WTC11 (cell line): Measurements from ENCODE around the gene AXIN2. TPM values are rescaled to one million over a fixed set of nuclear protein-coding genes. Genes with fewer than 3 reads are reported as not detected.
A peak's percentile ranks its signal among the peaks of the same experiment; 100 is the strongest.

ENCODE experiments used
- ATAC-seq: fragments of 200-7000 bp; cut with Tn5 transposase; 2 replicates; pipeline ENCODE4 v1.10.0; 2021; ENCODE audit warnings: mild to moderate bottlenecking, moderate library complexity
- CTCF ChIA-PET: fragments of 300-600 bp; sonication (Branson Sonifier 250); formaldehyde crosslinking; loops from one replicate; lab custom pipeline; 2021; ENCODE audit warnings: antibody characterized with exemption; lab: Charles Lee
- POLR2A ChIA-PET: fragments of 350-600 bp; sonication (Branson Sonifier 250); formaldehyde crosslinking; loops from one replicate; lab custom pipeline; 2021; ENCODE audit warnings: antibody characterized with exemption; lab: Charles Lee
- DNase-seq: peaks from one replicate; pipeline ENCODE4 v3.0.0; 2021; ENCODE audit warnings: low spot score
- H3K27ac Mint-ChIP-seq: 2 replicates; pipeline ENCODE4 v1.8.0; 2021; ENCODE audit warnings: mixed read lengths
- H3K27me3 Mint-ChIP-seq: 2 replicates; pipeline ENCODE4 v1.8.0; 2021; ENCODE audit warnings: low read depth, mild to moderate bottlenecking, moderate library complexity, mixed read lengths
- H3K36me3 Mint-ChIP-seq: 2 replicates; pipeline ENCODE4 v1.8.0; 2021; ENCODE audit warnings: mixed read lengths
- H3K4me1 Mint-ChIP-seq: 2 replicates; pipeline ENCODE4 v1.8.0; 2022; ENCODE audit warnings: mixed read lengths
- H3K4me3 Mint-ChIP-seq: 2 replicates; pipeline ENCODE4 v1.8.0; 2021; ENCODE audit warnings: mild to moderate bottlenecking, moderate library complexity, mixed read lengths
- H3K9me3 Mint-ChIP-seq: 2 replicates; pipeline ENCODE4 v1.8.0; 2021; ENCODE audit warnings: mixed read lengths
- ESRRA ChIP-seq: sonication (generic); formaldehyde crosslinking; IDR thresholded peaks from 2 replicates; pipeline ENCODE4 v1.8.1; 2022; ENCODE audit warnings: mild to moderate bottlenecking, missing genetic modification reagents, borderline replicate concordance
- GRHL2 ChIP-seq: fragments of 250-450 bp; sonication (Bioruptor Pico); IDR thresholded peaks from 2 replicates; pipeline ENCODE4 v1.8.0; 2022; ENCODE audit warnings: mild to moderate bottlenecking, moderate library complexity; ENCODE audit not compliant: insufficient replicate concordance, severe bottlenecking
- NFATC4 ChIP-seq: fragments of 250-450 bp; sonication (Bioruptor Pico); IDR thresholded peaks from 2 replicates; pipeline ENCODE4 v1.9.0; 2021; ENCODE audit warnings: mild to moderate bottlenecking
- NR1H2 ChIP-seq: sonication (generic); formaldehyde crosslinking; IDR thresholded peaks from 2 replicates; pipeline ENCODE4 v1.9.0; 2021; ENCODE audit warnings: mild to moderate bottlenecking, moderate library complexity, missing genetic modification reagents
- OVOL2 ChIP-seq: fragments of 250-450 bp; sonication (Bioruptor Pico); IDR thresholded peaks from 2 replicates; pipeline ENCODE4 v1.9.0; 2021; ENCODE audit warnings: mild to moderate bottlenecking, borderline replicate concordance
- SMAD4 ChIP-seq: sonication (generic); formaldehyde crosslinking; IDR thresholded peaks from 2 replicates; pipeline ENCODE4 v1.8.0; 2022; ENCODE audit warnings: mild to moderate bottlenecking, missing genetic modification reagents
- ZNF416 ChIP-seq: fragments of 250-450 bp; sonication (Bioruptor Pico); IDR thresholded peaks from 2 replicates; pipeline ENCODE4 v1.9.0; 2021; ENCODE audit warnings: mild to moderate bottlenecking, inconsistent platforms
- total RNA-seq: library from RNA; stranded (reverse); gene quantifications from 3 replicates; pipeline ENCODE4 v1.2.3, GENCODE V29; 2021
- TF ChIP-seq, protein P1 (sequence below): sonication (generic); formaldehyde crosslinking; IDR thresholded peaks from 2 replicates; pipeline ENCODE4 v1.8.1; 2023; ENCODE audit warnings: mild to moderate bottlenecking, missing genetic modification reagents
- TF ChIP-seq, protein P2 (sequence below): sonication (generic); formaldehyde crosslinking; IDR thresholded peaks from 2 replicates; pipeline ENCODE4 v1.8.0; 2022; ENCODE audit warnings: missing genetic modification reagents
- TF ChIP-seq, protein P3 (sequence below): sonication (generic); formaldehyde crosslinking; IDR thresholded peaks from 2 replicates; pipeline ENCODE4 v1.8.1; 2022; ENCODE audit warnings: missing genetic modification reagents, borderline replicate concordance
- TF ChIP-seq, protein P4 (sequence below): sonication (generic); formaldehyde crosslinking; IDR thresholded peaks from 2 replicates; pipeline ENCODE4 v1.8.1; 2023; ENCODE audit warnings: mild to moderate bottlenecking, missing genetic modification reagents, moderate library complexity
- TF ChIP-seq, protein P5 (sequence below): fragments of 250-450 bp; sonication (Bioruptor Pico); IDR thresholded peaks from 2 replicates; pipeline ENCODE4 v1.9.0; 2021; ENCODE audit warnings: mild to moderate bottlenecking, borderline replicate concordance

Gene AXIN2
- total RNA-seq, 1 experiment from 2014 or later = 35.0 TPM

DNA sequence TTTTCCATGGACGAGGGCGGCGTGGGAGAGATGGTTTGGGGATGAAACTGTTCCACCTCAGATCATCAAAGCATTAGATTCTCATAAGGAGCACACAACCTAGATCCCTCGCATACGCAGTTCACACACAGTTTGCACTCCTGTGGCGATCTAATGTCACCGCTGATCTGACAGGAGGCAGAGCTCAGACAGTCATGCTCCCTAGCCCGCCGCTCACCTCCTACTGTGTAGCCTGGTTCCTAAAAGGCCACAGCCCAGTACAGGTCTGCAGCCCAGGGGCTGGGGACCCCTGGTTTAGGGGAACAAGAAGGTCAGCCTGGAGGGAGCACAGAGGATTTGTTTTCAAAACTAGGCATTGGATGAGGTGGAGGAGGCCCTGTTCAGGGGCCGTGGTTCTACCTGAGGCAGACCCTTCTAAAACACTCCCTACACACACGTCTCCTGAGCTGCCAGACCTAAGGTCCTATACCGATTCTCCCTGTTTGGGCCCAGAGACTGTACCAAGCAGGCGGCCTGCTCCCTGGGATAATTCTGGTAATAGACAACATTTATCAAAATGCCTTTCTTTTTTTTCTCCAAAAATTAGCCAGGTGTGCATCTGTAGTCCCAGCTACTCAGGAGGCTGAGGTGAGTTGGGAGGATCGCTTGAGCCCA, 38.6 kb downstream of the AXIN2 start:
- H3K4me1 Mint-ChIP-seq = peaks cover 14% of the 10 kb centered on the region; the same call in 1 of the 2 replicates
- no peaks in the 10 kb centered on the region; the same call in 1 of the 2 replicates for H3K27me3 Mint-ChIP-seq
- ChIA-PET CTCF (interaction anchor here (0.5 to 1.5 kb wide), 4 partner anchors 223 to 1163 kb away, joined by 3 to 4 read pairs (median 4); no protein-coding TSS in a partner anchor), POLR2A (interaction anchor here (0.6 kb wide), 2 partner anchors 225 to 302 kb away, joined by 3 to 4 read pairs; no protein-coding TSS in a partner anchor)
- DNase-seq (no peak), ATAC-seq (peak; percentile 59)
- no peak overlapping the region; the same call in 1 of the 2 replicates for H3K27ac Mint-ChIP-seq
- H3K4me3 Mint-ChIP-seq = no peak overlapping the region
- H3K36me3 Mint-ChIP-seq = no peaks in the 10 kb centered on the region; the same call in none of the 2 replicates
- TF ChIP-seq ESRRA (CRISPR knock-in tag) = no peak
- TF ChIP-seq ZNF416 (CRISPR knock-in tag) = no peak
- H3K9me3 Mint-ChIP-seq = peaks cover 5% of the 10 kb centered on the region

DNA sequence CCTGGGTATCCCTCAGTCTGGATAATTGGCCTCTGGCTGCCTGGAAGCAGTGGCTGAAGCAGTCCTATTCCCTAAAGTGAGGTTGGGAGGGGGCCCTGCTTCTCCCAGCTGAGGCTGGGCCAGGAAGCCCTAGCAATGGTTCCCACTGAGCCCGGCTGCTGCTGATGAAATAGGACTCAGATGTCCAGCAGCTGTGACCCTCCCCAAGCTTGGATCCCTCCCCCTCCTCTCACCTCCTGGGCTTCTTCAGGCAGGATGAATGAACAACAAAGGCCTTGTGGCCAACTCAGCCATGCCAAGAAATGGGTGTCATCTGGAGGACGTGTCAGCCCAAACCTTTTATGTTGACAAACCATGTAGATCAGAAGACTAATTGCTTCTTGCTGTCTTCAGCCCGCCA, 42.0 kb downstream of the AXIN2 start:
- DNase-seq (no peak), ATAC-seq (no peak)
- Mint-ChIP-seq H3K9me3 (peaks cover 7% of the 10 kb centered on the region), H3K36me3 (no peaks in the 10 kb centered on the region; the same call in 1 of the 2 replicates), H3K27ac (no peak overlapping the region), H3K4me3 (no peak overlapping the region), H3K4me1 (peaks cover 28% of the 10 kb centered on the region), H3K27me3 (no peaks in the 10 kb centered on the region; the same call in 1 of the 2 replicates)
- ChIA-PET CTCF (interaction anchor here (1.0 kb wide), 1 partner anchor 225 kb away, joined by 3 read pairs; no protein-coding TSS in a partner anchor), POLR2A (no interaction called here)
- TF ChIP-seq, protein P1, sequence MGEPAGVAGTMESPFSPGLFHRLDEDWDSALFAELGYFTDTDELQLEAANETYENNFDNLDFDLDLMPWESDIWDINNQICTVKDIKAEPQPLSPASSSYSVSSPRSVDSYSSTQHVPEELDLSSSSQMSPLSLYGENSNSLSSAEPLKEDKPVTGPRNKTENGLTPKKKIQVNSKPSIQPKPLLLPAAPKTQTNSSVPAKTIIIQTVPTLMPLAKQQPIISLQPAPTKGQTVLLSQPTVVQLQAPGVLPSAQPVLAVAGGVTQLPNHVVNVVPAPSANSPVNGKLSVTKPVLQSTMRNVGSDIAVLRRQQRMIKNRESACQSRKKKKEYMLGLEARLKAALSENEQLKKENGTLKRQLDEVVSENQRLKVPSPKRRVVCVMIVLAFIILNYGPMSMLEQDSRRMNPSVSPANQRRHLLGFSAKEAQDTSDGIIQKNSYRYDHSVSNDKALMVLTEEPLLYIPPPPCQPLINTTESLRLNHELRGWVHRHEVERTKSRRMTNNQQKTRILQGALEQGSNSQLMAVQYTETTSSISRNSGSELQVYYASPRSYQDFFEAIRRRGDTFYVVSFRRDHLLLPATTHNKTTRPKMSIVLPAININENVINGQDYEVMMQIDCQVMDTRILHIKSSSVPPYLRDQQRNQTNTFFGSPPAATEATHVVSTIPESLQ (CRISPR knock-in tag) = no peak
- TF ChIP-seq, protein P2, sequence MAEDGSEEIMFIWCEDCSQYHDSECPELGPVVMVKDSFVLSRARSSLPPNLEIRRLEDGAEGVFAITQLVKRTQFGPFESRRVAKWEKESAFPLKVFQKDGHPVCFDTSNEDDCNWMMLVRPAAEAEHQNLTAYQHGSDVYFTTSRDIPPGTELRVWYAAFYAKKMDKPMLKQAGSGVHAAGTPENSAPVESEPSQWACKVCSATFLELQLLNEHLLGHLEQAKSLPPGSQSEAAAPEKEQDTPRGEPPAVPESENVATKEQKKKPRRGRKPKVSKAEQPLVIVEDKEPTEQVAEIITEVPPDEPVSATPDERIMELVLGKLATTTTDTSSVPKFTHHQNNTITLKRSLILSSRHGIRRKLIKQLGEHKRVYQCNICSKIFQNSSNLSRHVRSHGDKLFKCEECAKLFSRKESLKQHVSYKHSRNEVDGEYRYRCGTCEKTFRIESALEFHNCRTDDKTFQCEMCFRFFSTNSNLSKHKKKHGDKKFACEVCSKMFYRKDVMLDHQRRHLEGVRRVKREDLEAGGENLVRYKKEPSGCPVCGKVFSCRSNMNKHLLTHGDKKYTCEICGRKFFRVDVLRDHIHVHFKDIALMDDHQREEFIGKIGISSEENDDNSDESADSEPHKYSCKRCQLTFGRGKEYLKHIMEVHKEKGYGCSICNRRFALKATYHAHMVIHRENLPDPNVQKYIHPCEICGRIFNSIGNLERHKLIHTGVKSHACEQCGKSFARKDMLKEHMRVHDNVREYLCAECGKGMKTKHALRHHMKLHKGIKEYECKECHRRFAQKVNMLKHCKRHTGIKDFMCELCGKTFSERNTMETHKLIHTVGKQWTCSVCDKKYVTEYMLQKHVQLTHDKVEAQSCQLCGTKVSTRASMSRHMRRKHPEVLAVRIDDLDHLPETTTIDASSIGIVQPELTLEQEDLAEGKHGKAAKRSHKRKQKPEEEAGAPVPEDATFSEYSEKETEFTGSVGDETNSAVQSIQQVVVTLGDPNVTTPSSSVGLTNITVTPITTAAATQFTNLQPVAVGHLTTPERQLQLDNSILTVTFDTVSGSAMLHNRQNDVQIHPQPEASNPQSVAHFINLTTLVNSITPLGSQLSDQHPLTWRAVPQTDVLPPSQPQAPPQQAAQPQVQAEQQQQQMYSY = 0 out of 2 replicates have a peak, but pooled peaks have one; percentile 25
- TF ChIP-seq, protein P3, sequence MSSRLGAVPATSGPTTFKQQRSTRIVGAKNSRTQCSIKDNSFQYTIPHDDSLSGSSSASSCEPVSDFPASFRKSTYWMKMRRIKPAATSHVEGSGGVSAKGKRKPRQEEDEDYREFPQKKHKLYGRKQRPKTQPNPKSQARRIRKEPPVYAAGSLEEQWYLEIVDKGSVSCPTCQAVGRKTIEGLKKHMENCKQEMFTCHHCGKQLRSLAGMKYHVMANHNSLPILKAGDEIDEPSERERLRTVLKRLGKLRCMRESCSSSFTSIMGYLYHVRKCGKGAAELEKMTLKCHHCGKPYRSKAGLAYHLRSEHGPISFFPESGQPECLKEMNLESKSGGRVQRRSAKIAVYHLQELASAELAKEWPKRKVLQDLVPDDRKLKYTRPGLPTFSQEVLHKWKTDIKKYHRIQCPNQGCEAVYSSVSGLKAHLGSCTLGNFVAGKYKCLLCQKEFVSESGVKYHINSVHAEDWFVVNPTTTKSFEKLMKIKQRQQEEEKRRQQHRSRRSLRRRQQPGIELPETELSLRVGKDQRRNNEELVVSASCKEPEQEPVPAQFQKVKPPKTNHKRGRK = no peak
- no peak for TF ChIP-seq SMAD4

DNA sequence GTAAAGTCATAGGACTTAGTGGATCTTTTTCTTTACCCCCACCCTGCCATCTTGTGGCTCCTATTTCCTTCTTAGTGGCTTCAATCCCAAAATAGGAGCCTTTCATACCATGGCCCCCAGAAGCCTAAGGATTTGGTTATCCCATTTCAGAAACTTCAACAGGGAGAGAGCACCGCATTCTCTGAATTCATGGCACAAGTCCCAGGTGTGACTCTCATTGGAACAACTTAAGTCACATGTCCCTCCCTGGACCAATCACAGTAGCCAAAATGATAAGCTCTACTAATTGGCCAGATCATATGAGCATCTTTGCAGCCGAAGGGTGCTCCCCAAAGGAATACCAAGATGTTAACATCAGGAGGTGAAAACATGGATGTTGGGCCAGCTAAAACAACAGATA, 43.2 kb downstream of the AXIN2 start:
- TF ChIP-seq GRHL2 (CRISPR knock-in tag) = no peak
- no peak for TF ChIP-seq OVOL2 (CRISPR knock-in tag)
- TF ChIP-seq NR1H2 (CRISPR knock-in tag) = no peak
- TF ChIP-seq, protein P4, sequence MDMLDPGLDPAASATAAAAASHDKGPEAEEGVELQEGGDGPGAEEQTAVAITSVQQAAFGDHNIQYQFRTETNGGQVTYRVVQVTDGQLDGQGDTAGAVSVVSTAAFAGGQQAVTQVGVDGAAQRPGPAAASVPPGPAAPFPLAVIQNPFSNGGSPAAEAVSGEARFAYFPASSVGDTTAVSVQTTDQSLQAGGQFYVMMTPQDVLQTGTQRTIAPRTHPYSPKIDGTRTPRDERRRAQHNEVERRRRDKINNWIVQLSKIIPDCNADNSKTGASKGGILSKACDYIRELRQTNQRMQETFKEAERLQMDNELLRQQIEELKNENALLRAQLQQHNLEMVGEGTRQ (CRISPR knock-in tag) = 0 out of 2 replicates have a peak, but pooled peaks have one; percentile 35
- TF ChIP-seq, protein P5, sequence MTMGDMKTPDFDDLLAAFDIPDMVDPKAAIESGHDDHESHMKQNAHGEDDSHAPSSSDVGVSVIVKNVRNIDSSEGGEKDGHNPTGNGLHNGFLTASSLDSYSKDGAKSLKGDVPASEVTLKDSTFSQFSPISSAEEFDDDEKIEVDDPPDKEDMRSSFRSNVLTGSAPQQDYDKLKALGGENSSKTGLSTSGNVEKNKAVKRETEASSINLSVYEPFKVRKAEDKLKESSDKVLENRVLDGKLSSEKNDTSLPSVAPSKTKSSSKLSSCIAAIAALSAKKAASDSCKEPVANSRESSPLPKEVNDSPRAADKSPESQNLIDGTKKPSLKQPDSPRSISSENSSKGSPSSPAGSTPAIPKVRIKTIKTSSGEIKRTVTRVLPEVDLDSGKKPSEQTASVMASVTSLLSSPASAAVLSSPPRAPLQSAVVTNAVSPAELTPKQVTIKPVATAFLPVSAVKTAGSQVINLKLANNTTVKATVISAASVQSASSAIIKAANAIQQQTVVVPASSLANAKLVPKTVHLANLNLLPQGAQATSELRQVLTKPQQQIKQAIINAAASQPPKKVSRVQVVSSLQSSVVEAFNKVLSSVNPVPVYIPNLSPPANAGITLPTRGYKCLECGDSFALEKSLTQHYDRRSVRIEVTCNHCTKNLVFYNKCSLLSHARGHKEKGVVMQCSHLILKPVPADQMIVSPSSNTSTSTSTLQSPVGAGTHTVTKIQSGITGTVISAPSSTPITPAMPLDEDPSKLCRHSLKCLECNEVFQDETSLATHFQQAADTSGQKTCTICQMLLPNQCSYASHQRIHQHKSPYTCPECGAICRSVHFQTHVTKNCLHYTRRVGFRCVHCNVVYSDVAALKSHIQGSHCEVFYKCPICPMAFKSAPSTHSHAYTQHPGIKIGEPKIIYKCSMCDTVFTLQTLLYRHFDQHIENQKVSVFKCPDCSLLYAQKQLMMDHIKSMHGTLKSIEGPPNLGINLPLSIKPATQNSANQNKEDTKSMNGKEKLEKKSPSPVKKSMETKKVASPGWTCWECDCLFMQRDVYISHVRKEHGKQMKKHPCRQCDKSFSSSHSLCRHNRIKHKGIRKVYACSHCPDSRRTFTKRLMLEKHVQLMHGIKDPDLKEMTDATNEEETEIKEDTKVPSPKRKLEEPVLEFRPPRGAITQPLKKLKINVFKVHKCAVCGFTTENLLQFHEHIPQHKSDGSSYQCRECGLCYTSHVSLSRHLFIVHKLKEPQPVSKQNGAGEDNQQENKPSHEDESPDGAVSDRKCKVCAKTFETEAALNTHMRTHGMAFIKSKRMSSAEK (CRISPR knock-in tag) = no peak
- TF ChIP-seq NFATC4 = no peak
- H3K27me3 Mint-ChIP-seq = peaks cover 3% of the 10 kb centered on the region; the same call in 1 of the 2 replicates
- peaks cover 7% of the 10 kb centered on the region for H3K9me3 Mint-ChIP-seq
- no peak overlapping the region for H3K27ac Mint-ChIP-seq
- DNase-seq (no peak), ATAC-seq (no peak)
- no peaks in the 10 kb centered on the region; the same call in 1 of the 2 replicates for H3K36me3 Mint-ChIP-seq
- no peak overlapping the region for H3K4me3 Mint-ChIP-seq
- peaks cover 26% of the 10 kb centered on the region for H3K4me1 Mint-ChIP-seq
- ChIA-PET POLR2A (no interaction called here), CTCF (no interaction called here)
